ENCODE measurements around the gene ANO10.

DNA sequence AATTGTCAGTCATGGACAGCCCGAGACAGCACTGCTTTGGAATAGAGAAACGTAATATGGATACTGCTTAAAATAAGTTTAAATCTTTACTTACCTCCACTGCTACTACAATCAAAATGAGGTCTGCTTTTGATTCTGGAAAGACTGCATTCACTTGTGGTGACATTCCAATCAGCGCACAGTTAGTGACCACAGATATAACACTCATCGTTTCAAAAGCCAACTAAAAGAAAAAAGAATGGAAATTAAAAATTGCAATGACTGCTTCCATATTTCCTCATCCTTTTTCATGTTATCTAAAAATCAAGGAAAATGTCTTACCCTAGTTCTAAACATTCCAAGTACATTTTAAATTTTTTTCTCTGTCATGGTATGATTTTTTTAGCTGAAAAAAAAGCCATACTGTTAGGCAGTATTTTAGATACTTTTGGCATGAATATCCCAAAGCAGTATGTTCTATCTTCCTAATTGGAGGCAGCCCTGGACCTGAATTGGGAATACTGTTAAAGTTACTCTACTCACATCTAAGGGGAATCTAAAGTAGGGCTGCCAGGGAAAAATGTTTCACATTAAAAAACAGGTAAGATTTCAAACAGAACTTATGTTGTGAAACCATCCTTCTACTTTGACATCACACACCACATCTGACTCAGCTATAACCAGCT is 72.1 kb downstream of the ANO10 start:
- TF ChIP-seq, protein P1, sequence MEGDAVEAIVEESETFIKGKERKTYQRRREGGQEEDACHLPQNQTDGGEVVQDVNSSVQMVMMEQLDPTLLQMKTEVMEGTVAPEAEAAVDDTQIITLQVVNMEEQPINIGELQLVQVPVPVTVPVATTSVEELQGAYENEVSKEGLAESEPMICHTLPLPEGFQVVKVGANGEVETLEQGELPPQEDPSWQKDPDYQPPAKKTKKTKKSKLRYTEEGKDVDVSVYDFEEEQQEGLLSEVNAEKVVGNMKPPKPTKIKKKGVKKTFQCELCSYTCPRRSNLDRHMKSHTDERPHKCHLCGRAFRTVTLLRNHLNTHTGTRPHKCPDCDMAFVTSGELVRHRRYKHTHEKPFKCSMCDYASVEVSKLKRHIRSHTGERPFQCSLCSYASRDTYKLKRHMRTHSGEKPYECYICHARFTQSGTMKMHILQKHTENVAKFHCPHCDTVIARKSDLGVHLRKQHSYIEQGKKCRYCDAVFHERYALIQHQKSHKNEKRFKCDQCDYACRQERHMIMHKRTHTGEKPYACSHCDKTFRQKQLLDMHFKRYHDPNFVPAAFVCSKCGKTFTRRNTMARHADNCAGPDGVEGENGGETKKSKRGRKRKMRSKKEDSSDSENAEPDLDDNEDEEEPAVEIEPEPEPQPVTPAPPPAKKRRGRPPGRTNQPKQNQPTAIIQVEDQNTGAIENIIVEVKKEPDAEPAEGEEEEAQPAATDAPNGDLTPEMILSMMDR (IDR thresholded peaks at IDR 0.05) = no peak
- TF ChIP-seq POLR2A (IDR thresholded peaks at IDR 0.05) = no peak

Data from uterus (tissue), 2 donors.